GM21390 (cell line): ENCODE measurements around the gene KIF22.
A peak's percentile ranks its signal among the peaks of the same experiment; 100 is the strongest.
"Not testable (repeated sequence)": the region's sequence is repeated elsewhere in the genome, so short reads cannot be mapped to it uniquely, and the experiment has no call there.

Experiments
- ATAC-seq: cut with Tn5 transposase; IDR thresholded peaks from one replicate; pipeline ENCODE4 v1.9.1; 2021; ENCODE audit not compliant: unreplicated experiment

Gene KIF22

DNA sequence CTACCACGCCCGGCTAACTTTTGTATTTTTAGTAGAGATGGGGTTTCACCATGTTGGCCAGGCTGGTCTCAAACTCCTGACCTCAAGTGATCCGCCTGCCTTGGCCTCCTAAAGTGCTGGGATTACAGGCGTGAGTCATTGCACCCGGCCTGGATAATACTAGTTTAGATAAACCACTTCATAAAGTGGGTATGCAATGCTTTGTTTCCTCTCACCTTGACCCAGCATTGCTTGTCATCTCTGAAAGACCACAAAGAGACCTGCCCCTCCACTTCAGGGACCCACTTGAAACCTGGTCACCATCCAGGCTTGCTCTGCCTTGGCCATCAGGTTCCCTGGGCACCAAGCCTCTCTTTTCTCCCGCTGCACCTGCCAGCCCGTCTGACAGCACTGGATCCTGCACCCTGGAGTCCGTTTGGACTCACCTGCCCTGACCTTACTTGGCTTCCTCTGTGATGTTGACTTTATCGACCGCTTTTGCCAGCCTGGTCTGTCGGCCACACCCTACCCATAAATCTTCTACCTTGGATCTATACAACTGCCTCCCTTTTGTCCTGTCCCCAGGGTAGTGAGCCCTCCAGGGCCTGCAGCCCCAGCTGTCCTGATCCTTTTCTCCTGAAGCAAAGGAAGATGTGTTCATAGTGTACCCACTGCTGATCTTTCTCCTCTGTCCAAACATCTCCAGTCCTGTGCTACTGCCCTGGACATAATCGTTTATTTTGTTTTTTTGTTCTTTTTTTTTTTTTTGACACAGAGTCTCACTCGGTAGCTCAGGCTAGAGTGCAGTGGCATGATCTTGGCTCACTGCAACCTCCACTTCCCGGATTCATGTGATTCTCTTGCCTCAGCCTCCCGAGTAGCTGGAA, 25.2 kb upstream of the KIF22 start:
- no peak for ATAC-seq

DNA sequence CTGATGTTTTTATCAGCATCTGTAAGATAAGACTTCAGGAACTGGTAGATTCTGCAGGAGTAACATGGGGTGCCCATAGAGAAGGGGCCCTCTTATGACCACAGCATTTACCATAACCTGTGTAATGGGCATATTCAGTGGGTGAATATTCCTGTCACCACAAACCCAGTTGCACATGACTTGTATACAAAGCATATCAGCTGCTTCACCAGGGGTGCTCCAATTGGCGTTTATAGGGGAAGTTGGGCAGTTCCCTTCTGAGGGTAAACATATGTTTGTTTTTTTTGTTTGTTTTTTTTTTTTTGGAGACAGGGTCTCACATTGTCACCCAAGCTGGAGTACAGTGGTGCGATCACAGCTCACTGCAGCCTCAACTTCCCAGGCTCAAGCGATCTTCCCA, 24.0 kb upstream of the KIF22 start:
- no peak for ATAC-seq

DNA sequence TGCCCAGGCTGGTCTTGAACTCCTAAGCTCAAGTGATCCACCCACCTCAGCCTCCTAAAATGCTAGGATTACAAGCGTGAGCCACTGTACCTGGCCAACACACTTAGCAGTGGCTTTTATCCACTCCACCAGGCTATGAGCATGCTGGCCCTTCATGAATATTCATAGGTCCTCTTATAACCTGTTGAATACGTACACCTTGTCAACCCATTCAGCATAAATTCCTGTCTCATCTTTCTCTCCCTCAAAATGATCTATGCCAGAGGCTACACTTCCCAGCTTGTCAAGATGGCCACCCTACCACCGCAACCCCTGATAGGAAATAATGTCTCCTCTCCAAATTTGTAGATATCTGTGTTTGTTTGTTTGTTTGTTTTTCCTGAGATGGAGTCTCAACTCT, 23.5 kb upstream of the KIF22 start:
- no peak for ATAC-seq

DNA sequence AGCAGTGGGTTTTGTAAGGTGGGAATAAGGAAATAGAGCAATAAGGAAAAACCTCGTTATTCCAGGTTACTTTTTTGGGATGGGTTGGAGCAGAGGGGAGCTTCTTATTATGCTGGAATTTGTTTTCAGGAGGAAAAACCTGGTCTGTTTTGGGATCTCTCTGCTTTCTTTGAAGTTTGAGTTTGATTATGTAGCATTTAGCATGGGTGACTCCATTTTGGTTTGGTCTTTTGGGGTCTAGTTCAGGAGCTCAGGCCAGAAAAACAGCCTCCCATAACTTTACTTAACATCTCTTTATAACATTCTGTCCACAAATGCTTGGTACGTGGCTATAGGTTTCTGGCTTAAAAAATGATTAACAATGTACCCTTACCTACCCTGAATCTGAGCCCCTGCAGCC, 21.0 kb upstream of the KIF22 start:
- ATAC-seq, result no peak

DNA sequence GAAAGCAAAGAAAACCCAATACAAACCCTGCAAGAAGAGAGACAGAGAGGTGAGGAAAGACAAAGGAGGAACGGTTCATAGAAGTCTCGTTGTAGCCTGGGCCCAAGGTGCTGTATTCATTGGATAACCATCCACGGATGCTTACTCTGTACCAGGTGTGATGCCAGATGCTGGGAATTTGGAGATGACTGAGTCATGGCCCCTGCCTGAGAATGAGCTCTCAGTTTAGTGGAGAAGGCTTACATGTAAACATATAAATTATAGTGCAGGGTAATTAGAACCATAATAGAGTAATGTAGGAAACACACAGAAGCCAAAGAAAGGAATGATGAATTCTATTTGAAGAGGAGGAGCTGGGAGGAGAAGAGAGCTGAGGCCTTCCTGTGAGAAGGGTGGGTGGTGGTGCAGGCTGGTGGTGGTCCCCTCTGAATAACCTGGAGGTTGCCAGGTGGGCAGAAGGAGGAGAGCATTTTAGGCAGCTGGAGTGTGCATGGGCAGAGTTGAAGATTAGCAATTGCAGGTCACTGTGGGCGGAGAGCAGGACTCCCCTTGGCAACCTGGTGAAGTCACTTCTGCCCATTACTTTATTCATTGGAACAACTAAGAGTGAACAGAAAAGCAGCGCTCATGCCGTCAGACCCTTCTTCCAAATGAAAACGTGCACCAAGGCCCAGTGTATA, 20.2 kb upstream of the KIF22 start:
- no peak for ATAC-seq

DNA sequence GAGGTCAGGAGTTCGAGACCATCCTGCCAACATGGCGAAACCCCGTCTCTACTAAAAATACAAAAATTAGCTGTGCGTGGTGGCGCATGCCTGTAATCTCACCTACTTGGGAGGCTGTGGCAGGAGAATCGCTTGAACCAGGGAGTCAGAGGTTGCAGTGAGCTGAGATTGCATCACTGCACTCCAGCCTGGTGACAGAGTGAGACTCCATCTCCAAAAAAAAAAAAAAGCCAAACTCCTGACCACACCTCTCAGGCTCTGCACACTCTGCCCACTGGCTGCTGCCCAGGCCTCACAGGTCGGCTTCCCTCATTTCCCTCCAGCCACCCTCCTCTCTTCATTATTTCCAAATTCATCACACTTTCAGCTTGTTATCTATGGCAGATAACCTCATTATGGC, 18.2 kb upstream of the KIF22 start:
- not testable (repeated sequence) for ATAC-seq

DNA sequence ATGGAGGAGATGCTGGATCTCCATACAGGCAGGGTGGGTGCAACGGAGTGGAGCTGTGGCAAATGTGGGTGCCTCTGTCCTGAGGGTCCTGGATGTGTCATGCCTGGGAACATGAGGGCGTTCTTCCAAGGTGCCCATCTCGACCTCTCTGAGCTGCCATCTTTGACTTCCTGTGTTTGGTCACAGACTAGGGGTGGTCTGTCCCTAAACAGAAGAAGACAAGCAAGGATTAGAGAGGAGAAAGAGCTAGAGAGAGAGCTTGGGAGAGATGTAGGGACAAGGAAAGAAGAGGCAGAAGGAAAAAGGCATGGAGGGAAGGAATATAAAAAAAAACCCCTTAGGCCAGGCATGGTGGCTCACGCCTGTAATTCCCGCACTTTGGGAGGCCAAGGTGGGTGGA, 15.8 kb upstream of the KIF22 start:
- ATAC-seq, result no peak

DNA sequence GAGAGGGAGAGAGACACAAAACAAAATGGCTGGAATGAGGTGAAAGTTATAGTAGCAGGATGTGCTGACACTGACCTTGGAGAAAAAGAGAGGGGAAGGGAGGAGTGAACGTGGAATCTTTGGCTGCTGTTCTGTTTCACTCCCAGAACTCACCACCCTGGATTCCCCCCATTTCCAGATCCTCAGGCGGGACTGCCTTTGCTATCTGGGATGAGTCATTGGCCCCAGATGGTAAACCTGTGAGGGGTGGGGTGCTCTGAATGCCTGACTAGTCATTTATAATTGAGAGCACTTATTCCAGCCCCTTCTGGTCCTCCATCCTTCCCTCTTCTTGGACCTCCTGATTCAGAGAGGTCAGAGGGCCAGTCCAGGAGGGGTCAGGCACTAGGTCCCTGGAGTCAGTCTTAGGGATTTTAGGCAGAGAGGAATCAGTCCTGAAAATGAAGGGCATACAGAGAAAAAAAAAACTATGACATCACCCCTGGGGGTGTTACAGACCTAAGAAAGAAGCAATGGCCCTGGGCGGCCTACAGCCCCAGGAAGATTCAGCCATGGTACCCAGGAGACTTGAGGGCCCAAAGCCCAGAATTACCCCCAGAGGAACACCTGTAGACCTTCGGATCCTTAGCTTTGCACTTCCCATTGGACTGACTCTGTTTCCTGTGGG, 14.7 kb upstream of the KIF22 start:
- ATAC-seq, result no peak

DNA sequence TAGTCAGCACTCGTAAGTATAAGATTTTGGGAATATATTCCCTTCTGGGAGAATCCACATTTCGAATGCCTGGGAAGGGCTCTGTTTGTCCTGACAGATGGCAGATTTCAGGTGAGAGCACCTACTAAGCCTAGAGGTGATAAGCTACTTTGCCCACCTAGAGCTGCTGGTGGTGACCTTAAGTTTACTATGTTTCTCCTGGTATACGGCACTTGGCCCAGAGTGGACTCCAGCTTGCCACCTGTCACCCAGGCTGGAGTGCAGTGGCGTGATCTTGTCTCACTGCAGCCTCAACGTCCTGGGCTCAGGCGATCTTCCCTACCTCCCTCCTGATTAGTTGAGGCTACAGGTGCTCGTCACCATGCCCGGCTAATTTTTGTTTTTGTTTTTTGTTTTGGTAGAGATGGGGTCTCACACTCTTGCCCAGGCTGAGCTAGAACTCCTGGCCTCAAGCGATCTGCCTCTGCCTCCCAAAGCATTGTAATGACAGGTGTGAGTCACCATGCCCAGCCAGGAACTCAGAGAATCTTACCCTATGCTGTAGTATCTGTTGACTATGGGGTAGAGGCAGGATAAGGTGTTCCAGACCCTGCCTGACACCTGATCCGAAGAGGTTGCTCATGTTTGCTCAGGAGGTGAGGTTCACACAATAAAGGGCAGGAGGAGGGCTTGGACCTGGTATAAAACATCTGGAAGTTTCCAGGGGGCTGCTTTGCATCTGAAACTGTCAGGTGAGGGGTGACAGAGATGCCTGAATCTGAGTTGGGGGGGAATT, 12.8 kb upstream of the KIF22 start, which contains the start of gene ZG16:
ZG16 (plus strand) TSS at position 681 of the 775 bp plus-strand sequence. CDS start 1,011 bp downstream, outside the sequence.
- no peak for ATAC-seq

DNA sequence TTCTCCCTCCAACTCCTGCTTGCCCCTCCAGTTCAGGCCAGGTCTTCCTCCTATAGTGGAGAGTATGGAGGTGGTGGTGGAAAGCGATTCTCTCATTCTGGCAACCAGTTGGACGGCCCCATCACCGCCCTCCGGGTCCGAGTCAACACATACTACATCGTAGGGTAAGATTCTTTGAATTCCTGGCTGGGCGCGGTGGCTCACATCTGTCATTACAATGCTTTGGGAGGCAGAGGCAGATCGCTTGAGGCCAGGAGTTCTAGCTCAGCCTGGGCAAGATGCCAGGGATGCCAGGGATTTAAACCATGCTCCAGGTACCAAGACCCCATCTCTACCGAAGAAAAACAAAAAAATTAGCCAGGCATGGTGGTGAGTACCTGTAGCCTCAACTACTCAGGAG, 11.1 kb upstream of the KIF22 start:
- no peak for ATAC-seq

DNA sequence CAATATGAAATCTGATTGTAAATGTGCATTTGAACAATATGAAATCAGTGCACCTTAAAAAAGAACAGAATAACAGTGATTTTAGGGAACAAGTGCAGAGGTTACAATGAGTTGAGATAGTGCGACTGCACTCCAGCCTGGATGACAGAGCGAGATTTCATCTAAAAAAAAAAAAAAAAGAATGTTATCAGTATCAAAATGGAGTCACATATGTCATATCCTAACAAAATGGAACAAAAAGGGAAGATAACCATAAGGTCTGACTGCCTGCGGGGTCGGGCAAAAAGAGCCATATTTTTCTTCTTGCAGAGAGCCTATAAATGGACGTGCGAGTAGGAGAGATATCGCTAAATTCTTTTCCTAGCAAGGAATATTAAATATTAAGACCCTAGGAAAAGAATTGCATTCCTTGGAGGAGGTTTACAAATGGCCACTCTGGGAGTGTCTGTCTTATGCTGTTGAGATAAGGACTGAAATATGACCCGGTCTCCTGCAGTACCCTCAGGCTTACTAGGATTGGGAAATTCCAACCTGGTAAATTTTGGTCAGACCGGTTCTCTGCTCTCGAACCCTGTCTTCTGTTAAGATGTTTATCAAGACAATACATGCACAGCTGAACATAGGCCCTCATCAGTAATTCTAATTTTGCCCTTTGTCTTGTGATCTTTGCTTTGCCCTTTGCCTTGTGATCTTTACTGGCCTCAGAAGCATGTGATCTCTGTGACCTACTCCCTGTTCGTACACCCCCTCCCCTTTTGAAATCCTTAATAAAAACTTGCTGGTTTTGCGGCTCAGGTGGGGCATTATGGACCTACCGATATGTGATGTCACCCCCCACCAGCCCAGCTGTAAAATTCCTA, 7.2 kb upstream of the KIF22 start:
- not testable (repeated sequence) for ATAC-seq

DNA sequence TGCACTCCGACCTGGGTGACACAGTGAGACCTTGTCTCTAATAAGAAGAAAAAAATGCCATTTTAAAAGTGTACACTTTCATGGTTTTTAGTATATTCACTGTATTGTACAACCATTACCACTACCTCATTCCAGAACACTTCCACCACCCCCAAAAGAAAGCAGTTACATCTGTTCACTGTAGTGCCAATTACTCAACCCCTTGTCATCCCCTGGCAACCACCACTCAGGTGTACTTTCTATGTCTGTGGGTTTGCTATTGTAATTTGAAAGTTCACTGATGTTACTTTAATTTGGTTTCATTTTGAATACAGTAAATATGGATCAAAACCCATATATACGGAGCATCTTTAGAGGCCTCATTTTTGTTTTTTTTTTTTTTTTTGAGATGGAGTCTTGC, 6.4 kb upstream of the KIF22 start:
- no peak for ATAC-seq

DNA sequence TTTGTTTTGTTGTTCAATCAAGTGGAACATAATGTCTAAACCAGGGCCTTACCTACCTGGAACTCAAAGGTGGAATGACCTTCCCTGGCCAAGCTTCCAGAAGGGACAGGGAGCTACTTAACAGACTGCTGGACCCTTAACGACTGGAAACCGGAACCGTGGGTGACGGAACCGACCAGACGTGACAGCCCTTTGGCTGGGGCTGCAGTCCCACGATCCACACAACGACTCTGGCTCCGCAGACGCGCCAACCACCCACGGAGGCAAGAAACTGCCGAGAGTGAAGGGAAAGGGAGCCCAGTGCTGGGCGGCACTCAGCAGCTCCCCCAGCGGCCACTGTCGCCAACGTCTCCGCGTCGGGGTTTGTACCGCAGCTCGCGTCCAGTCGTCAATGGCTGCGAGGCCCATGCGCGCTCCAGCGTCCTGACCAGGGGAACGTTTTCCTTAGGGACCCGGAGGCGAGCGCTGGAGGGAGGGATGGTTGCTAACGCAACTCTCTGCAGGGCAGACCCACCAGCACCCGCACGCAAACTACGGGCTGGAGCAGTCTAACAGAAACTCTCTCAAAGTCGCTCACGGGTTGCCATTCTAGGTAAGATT, 5.5 kb upstream of the KIF22 start:
- no peak for ATAC-seq

DNA sequence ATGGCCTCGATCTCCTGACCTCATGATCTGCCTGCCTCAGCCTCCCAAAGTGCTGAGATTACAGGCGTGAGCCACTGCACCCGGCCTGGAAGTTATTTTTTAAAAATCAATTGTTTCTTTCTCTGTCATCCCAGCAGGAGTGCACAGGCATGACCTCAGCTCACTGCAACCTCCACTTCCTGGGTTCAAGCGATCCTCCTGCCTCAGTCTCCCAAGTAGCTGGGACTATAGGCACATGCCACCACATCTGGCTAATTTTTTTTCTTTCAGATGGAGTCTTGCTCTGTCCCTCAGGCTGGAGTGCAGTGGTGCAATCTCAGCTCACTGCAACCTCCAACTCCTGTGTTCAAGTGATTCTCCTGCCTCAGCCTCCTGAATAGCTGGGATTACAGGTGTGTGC, 3.4 kb upstream of the KIF22 start:
- not testable (repeated sequence) for ATAC-seq

DNA sequence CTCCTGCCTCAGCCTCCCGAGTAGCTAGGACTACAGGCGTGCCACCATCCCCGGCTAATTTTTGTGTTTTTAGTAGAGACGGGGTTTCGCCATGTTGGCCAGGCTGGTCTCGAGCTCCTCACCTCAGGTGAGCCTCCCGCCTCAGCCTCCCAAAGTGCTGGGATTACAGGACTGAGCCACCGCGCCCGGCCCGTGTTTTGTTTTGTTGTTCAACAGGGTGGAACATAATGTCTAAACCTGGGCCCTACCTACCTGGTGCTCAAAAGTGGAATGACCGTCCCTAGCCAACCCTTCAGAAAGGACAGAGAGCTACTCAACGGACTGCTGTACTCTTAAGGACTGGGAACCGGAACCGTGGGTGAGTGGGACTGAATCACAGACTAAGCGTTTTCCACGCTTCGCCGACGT, 772 bp upstream of the KIF22 start:
- ATAC-seq, result no peak

DNA sequence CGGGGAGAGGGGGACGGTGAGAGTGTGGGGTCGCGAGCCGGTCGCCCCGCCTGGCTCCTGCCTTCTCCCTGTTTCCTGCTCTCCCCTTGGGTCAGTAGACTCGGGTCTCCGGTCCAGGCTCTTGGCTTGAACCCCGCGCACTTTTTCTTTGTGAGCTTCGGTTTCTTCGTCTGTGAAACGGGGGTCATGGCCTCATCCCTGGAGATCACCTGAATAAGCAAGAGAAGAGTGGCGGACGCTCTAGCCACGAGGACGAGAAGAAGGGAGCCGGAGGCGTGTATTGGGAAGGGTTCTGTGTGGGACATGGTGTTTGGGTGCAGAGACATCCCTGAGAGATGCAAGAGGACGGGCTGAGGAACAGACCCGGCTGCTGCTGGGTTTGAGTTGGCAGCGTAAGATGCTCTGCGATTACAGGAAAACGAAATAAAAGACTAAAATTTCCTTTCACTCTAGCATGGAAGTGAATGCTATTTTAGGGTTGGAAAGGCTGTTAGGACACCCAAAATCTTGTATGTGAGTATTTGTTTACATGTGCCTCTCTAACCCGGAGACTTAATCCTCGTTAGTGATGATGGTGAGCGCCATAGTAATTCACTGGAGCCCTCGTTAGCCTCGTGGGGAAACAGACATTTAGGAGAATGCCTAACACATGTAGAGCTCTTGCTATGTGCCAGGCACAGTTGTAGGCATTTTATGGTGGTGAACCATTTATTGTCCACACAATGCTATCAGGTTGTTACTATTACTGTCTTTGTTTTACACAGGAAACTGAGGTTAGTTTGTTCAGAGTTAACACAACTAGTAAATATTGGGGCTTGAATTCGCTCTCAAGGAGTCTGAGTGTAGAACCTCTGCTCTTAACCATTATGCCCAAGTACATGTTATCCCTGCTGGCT, 646 bp downstream of the KIF22 start:
- ATAC-seq, result peak; percentile 24

DNA sequence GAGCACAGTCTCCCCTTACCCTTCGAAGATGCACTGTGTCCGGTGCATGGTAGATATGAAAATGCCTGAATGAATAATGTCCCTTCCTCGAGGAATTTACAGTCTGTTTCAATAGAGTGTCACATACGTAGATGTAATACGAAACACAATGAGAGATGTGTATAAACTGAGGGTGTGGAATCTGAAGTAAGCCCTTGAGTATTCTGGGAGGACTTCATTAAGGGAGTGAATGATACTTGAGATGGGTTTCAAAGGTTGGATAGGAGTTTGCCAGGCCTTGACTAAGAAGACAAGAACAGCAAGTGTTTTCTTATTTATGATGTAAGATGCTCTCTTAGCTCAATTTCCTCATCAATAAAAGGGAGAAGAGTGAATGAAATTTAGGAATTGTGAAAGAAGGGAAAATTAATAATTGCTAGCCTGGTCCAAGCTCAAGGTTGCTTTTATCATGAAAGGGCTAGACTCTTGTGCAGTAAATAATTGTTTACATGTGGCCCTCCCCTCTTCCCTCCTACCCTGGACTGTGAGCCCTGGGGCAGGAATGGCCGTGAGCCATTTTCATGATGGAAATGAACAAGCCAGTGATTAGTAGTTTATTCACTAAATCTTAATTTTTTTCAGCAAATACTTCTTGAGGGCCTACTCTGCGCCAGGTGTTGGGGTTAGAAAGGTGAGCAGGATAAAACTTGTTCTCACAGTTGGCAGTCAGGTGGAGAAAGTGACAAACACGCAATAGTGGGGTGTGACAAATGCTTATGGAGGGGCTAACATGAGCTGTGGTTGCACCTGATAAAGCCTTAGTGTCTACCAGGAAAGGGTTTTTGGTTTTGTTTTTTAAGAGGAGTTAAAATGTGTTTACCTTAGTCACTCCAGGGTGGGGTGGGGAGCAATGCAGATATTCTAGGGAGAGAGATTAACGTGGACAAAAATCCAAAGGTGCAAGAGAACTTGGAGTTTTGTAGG, 1.6 kb downstream of the KIF22 start:
- ATAC-seq, result no peak

DNA sequence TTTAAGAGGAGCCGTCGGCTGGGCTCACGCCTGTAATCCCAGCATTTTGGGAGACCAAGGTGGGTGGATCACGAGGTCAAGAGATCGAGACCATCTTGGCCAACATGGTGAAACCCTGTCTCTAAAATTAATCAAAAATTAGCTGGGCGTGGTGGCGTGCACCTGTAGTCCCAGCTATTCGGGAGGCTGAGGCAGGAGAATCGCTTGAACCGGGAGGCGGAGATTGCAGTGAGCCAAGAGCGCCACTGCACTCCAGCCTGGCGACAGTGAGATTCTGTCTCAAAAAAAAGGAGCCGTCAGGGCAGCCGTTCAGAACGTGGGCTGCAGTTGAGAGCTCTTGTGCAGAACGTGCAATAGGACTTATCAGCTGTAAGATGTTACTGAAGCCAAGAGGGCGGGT, 2.6 kb downstream of the KIF22 start:
- ATAC-seq, result not testable (repeated sequence)
